Measurements from ENCODE around the gene BAK1. TPM values are rescaled to one million over a fixed set of nuclear protein-coding genes. Genes with fewer than 3 reads are reported as not detected.

The BAK1 gene
- total RNA-seq, 1 donor from 2014 or later, result 54.8 TPM

GRCh38 chr6:33622456-33623431, 42.7 kb upstream of the BAK1 start:
- Histone ChIP-seq H3K27ac (ENCODE audit: low read depth, low read length) (no peak overlapping the region), H3K9ac (ENCODE audit: low read length) (no peak overlapping the region), H3K9me3 (ENCODE audit: insufficient read depth, low read depth, low read length) (no peaks in the 10 kb centered on the region), H4K20me1 (ENCODE audit: insufficient read depth, low read length) (no peaks in the 10 kb centered on the region), H2AFZ (ENCODE audit: low read depth, low read length) (no peak overlapping the region), H3K4me2 (ENCODE audit: low read length) (peak overlapping the region; percentile 92), H3K79me2 (ENCODE audit: insufficient read depth, low read length) (no peaks in the 10 kb centered on the region), H3K27me3 (ENCODE audit: insufficient read depth, low read length) (no peaks in the 10 kb centered on the region), H3K4me1 (ENCODE audit: insufficient read depth, low read length) (peaks cover 3% of the 10 kb centered on the region), H3K36me3 (ENCODE audit: insufficient read depth, low read length) (no peaks in the 10 kb centered on the region), H3K4me3 (ENCODE audit: insufficient read depth, low read depth, low read length) (no peak overlapping the region)
- no peak for TF ChIP-seq EZH2 (IDR thresholded peaks at IDR 0.05; ENCODE audit: insufficient read depth, low read length)
- no peak for TF ChIP-seq CTCF (IDR thresholded peaks at IDR 0.05; ENCODE audit: insufficient read depth, low read depth, low read length)
- Mint-ChIP-seq H3K27ac (ENCODE audit: unreplicated experiment) (peak overlapping the region; percentile 89), H3K9me3 (ENCODE audit: unreplicated experiment) (peaks cover 3% of the 10 kb centered on the region), H3K36me3 (ENCODE audit: low read depth, unreplicated experiment) (peaks cover 14% of the 10 kb centered on the region), H3K4me1 (ENCODE audit: low read depth, unreplicated experiment) (peaks cover 6% of the 10 kb centered on the region), H3K4me3 (ENCODE audit: unreplicated experiment) (peak overlapping the region; percentile 87), H3K27me3 (ENCODE audit: low read depth, unreplicated experiment) (peaks cover 5% of the 10 kb centered on the region)
- FAIRE-seq (no peak), DNase-seq (ENCODE audit: low read depth) (no peak)

- H3K27me3 Mint-ChIP-seq (ENCODE audit: low read depth, unreplicated experiment), result peaks cover 5% of the 10 kb centered on the region
- TF ChIP-seq EZH2 (IDR thresholded peaks at IDR 0.05; ENCODE audit: insufficient read depth, low read length) (no peak), CTCF (IDR thresholded peaks at IDR 0.05; ENCODE audit: insufficient read depth, low read depth, low read length) (no peak)
- peak overlapping the region; percentile 78 for H2AFZ ChIP-seq (ENCODE audit: low read depth, low read length)
Measured at GRCh38 chr6:33621711-33622388, 41.8 kb upstream of the BAK1 start.

More at GRCh38 chr6:33621711-33622388, 41.8 kb upstream of the BAK1 start:
- Mint-ChIP-seq H3K36me3 (ENCODE audit: low read depth, unreplicated experiment) (peaks cover 10% of the 10 kb centered on the region), H3K4me1 (ENCODE audit: low read depth, unreplicated experiment) (peaks cover 6% of the 10 kb centered on the region), H3K27ac (ENCODE audit: unreplicated experiment) (peak overlapping the region; percentile 89), H3K4me3 (ENCODE audit: unreplicated experiment) (peak overlapping the region; percentile 87), H3K9me3 (ENCODE audit: unreplicated experiment) (peaks cover 3% of the 10 kb centered on the region)
- H3K27me3 ChIP-seq (ENCODE audit: insufficient read depth, low read length), result no peaks in the 10 kb centered on the region
- DNase-seq (ENCODE audit: low read depth) (no peak), FAIRE-seq (no peak)
- peaks cover 3% of the 10 kb centered on the region for H3K4me1 ChIP-seq (ENCODE audit: insufficient read depth, low read length)
- no peaks in the 10 kb centered on the region for H3K36me3 ChIP-seq (ENCODE audit: insufficient read depth, low read length)
- no peaks in the 10 kb centered on the region for H3K79me2 ChIP-seq (ENCODE audit: insufficient read depth, low read length)
- H3K4me3 ChIP-seq (ENCODE audit: insufficient read depth, low read depth, low read length), result peak overlapping the region; percentile 68
- H3K9ac ChIP-seq (ENCODE audit: low read length), result peak overlapping the region; percentile 58
- no peaks in the 10 kb centered on the region for H3K9me3 ChIP-seq (ENCODE audit: insufficient read depth, low read depth, low read length)
- H4K20me1 ChIP-seq (ENCODE audit: insufficient read depth, low read length), result no peaks in the 10 kb centered on the region
- H3K27ac ChIP-seq (ENCODE audit: low read depth, low read length), result no peak overlapping the region
- peak overlapping the region; percentile 92 for H3K4me2 ChIP-seq (ENCODE audit: low read length)
